MM.1S (cell line): ENCODE results near the gene CARD11.

Experiments used
- EZH2 ChIP-seq: fragments of 300-600 bp; sonication (generic); optimal IDR thresholded peaks from 2 replicates; pipeline ENCODE3; 2017; ENCODE audit warnings: low read depth, mild to moderate bottlenecking, antibody characterized with exemption, low read length, mixed read lengths
- TF ChIP-seq, protein P1 (sequence below): fragments of 300-600 bp; sonication (generic); IDR thresholded peaks from 2 replicates; pipeline ENCODE4 v1.5.1; 2016; ENCODE audit warnings: antibody characterized with exemption, low read length, mixed read lengths

DNA sequence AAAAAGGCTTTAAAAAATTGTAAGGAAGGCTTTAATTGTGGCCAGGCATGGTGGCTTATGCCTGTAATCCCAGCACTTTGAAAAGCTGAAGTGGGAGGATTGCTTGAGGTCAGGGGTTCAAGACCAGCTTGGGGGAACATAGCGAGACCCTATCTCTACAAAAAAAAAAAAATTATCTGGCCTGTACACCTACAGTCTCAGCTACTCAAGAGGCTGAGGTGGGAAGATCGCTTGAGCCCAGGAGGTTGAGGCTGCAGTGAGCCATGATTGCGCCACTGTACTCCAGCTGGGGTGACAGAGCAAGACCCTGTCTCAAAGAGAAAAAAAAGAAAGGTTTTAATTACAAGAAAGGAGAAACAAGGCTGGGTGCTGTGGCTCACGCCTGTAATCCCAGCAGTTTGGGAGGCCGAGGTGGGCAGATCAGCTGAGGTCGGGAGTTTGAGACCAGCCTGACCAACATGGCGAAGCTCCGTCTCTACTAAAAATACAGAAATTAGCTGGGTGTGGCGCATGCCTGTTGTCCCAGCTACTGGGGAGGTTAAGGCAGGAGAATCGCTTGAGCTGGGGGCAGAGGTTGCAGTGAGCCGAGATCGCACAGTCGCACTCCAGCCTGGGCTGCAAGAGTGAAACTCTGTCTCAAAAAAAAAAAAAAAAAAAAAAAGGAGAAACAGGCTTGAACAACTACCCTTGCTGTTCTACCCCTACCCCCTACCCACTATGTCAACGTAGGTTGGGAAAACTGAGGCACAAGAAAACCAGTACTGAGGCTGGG lies 83.7 kb downstream of the CARD11 start:
- TF ChIP-seq, protein P1, sequence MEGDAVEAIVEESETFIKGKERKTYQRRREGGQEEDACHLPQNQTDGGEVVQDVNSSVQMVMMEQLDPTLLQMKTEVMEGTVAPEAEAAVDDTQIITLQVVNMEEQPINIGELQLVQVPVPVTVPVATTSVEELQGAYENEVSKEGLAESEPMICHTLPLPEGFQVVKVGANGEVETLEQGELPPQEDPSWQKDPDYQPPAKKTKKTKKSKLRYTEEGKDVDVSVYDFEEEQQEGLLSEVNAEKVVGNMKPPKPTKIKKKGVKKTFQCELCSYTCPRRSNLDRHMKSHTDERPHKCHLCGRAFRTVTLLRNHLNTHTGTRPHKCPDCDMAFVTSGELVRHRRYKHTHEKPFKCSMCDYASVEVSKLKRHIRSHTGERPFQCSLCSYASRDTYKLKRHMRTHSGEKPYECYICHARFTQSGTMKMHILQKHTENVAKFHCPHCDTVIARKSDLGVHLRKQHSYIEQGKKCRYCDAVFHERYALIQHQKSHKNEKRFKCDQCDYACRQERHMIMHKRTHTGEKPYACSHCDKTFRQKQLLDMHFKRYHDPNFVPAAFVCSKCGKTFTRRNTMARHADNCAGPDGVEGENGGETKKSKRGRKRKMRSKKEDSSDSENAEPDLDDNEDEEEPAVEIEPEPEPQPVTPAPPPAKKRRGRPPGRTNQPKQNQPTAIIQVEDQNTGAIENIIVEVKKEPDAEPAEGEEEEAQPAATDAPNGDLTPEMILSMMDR: no peak
- no peak for TF ChIP-seq EZH2
